Measurements from ENCODE around the gene PPP6R2. TPM values are rescaled to one million over a fixed set of nuclear protein-coding genes. Genes with fewer than 3 reads are reported as not detected.
"Not testable (repeated sequence)": the region's sequence is repeated elsewhere in the genome, so short reads cannot be mapped to it uniquely, and the experiment has no call there.

The PPP6R2 gene
- total and polyA plus RNA-seq, 8 donors = 24.4 to 243 (median 62.3) TPM

DNA sequence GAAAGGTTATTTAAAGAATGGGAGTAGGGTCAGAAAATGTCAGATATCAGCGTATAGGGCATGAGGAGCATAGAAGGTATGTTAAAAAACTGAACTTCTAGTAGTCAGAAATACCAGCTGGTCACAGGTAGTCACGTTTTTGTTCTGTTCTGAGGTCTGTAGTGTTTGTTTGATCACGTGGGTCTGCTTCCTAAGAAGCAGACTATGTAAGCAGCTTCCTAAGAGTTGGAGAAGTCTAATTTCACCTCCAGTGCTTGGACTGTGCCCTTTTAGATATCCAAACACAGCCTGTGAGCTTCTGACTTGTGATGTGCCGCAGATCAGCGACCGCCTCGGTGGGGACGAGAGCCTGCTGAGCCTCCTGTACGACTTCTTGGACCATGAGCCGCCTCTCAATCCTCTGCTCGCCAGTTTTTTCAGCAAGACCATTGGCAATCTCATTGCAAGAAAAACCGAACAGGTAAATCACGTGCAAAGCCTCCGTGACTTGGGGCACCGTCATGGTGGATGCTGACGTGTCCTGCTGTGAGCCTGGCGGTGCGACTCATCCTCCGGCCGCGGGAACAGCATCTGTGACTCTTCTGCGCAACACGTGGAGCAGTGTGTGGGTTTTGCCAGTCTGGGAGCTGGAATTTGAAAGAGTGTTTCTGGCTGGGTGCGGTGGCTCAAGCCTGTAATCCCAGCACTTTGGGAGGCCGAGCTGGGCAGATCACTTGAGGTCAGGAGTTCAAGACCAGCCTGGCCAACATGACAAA, 63.5 kb downstream of the PPP6R2 start:
- H3K36me3 ChIP-seq = peaks cover 27 to 61% (median 58%) of the 10 kb centered on the region in 4 donors
- WGBS, 5 donors = 85 to 92% (median 89%) methylated on average over 25 of the region's 25 CpGs
- TF ChIP-seq POLR2AphosphoS5 (IDR thresholded peaks at IDR 0.05) (no peak), POLR2A (IDR thresholded peaks at IDR 0.05) (no peak), EP300 (IDR thresholded peaks at IDR 0.05) (no peak)
- TF ChIP-seq, protein P1, sequence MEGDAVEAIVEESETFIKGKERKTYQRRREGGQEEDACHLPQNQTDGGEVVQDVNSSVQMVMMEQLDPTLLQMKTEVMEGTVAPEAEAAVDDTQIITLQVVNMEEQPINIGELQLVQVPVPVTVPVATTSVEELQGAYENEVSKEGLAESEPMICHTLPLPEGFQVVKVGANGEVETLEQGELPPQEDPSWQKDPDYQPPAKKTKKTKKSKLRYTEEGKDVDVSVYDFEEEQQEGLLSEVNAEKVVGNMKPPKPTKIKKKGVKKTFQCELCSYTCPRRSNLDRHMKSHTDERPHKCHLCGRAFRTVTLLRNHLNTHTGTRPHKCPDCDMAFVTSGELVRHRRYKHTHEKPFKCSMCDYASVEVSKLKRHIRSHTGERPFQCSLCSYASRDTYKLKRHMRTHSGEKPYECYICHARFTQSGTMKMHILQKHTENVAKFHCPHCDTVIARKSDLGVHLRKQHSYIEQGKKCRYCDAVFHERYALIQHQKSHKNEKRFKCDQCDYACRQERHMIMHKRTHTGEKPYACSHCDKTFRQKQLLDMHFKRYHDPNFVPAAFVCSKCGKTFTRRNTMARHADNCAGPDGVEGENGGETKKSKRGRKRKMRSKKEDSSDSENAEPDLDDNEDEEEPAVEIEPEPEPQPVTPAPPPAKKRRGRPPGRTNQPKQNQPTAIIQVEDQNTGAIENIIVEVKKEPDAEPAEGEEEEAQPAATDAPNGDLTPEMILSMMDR (IDR thresholded peaks at IDR 0.05) = no peak
- H3K4me3 ChIP-seq = no peak overlapping the region
- DNase-seq = no peak
- H3K27me3 ChIP-seq = no peaks in the 10 kb centered on the region
- intact Hi-C loops (cut with DNase I; ENCODE audit: low total_unique reads) = no loop called here
- H3K4me1 ChIP-seq = peaks cover 10 to 22% (median 18%) of the 10 kb centered on the region in 4 donors
- peak overlapping the region in 4 of 5 donors; percentile 7 to 60 (median 46) for H3K27ac ChIP-seq
- H3K9me3 ChIP-seq = no peaks in the 10 kb centered on the region

DNA sequence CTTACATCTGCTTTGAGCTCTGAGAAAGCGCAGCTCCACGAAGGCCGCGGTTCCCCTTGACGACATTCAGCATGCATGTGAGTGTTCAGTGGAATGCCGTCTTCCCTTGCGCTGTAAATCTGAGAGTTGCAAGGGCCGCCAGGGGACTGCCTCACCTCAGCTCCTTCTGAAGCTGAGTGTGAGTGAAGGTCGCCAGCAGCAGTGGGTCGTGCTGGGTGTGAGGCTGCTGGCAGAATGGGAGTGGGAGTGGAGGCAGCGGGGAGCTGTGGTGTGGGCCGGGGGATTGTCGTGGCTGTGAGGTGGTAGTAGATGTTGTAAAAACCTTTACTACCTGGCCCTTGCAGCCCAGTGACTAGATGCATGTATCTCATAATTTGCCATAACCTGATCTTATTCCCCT, 65.2 kb downstream of the PPP6R2 start:
- WGBS, 5 donors = 93 to 97% (median 93%) methylated on average over 13 of the region's 13 CpGs

DNA sequence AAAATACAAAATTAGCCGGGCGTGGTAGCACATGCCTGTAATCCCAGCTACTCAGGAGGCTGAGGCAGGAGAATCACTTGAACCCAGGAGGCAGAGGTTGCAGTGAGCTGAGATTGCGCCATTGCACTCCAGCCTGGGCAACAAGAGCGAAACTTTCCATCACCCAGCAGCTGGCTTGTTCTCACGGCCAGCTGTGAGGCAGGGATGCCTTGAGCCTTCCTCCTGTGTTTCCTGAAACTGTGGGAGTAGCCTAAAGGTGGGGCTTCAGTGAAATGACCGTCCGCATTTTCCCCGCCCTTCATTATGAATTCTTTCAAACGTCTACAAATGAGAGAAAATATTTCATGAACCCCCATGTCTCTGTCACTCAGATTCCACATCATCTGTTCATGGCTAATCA, 65.8 kb downstream of the PPP6R2 start:
- H3K27me3 ChIP-seq; intact Hi-C loops (cut with DNase I; ENCODE audit: low total_unique reads); H3K9me3 ChIP-seq; DNase-seq; H3K27ac ChIP-seq; H3K4me3 ChIP-seq: not testable (repeated sequence)
- WGBS, 5 donors = 71 to 83% (median 79%) methylated on average over 7 to 9 of the region's 9 CpGs
- Histone ChIP-seq H3K4me1 (peaks cover 3 to 19% (median 9%) of the 10 kb centered on the region in 4 donors), H3K36me3 (peaks cover 29 to 65% (median 62%) of the 10 kb centered on the region in 4 donors)

More for the DNA sequence above, 65.2 kb downstream of the PPP6R2 start:
- no peaks in the 10 kb centered on the region for H3K27me3 ChIP-seq
- no peak overlapping the region for H3K27ac ChIP-seq
- H3K36me3 ChIP-seq = peaks cover 27 to 59% (median 56%) of the 10 kb centered on the region in 4 donors
- no peak overlapping the region for H3K4me3 ChIP-seq
- TF ChIP-seq POLR2A (IDR thresholded peaks at IDR 0.05) = no peak
- H3K9me3 ChIP-seq = no peaks in the 10 kb centered on the region
- no peak for DNase-seq
- intact Hi-C loops (cut with DNase I; ENCODE audit: low total_unique reads) = no loop called here
- H3K4me1 ChIP-seq = peaks cover 10 to 25% (median 15%) of the 10 kb centered on the region in 4 donors

DNA sequence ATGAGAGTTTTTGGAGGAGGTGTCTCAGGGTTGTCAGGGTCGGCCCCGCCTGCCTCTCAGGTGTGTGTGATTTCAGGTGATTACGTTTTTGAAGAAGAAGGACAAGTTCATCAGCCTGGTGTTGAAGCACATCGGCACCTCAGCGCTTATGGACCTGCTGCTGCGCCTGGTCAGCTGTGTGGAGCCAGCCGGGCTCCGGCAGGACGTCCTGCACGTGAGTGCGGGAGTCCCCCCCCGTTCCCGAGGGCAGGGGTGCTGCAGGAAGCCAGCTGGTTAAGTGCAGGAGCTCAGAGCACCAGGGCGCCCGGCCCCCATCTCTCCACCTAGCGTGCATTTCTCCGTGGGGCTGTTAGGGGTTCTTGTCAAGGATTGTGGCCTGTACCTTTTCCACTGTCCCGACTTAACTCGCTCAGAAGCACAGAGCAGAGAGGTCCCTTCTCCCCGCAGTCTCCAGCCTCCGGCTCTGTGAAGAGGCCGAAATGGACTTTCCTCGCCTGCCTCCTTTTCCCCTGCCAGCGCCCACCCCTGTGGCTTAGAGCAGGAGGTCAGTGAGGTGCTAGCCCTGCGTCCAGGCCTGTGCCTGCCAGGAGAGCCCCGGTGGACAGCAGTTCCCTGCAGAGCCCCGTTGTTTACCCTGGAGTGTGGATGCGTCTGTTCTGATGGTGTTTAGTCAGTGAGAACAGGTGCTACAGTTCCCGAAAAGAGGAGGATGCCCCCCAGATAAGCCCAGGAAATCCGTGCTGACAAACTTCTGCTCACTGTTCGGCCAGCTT, 71.5 kb downstream of the PPP6R2 start:
- Histone ChIP-seq H3K4me3 (no peak overlapping the region), H3K36me3 (peaks cover 62 to 86% (median 84%) of the 10 kb centered on the region in 4 donors), H3K9me3 (no peaks in the 10 kb centered on the region), H3K27ac (no peak overlapping the region), H3K4me1 (peaks cover 0 to 10% (median 5%) of the 10 kb centered on the region in 4 donors), H3K27me3 (no peaks in the 10 kb centered on the region)
- intact Hi-C loops (cut with DNase I; ENCODE audit: low total_unique reads) = no loop called here
- TF ChIP-seq POLR2A (IDR thresholded peaks at IDR 0.05) (no peak), EP300 (IDR thresholded peaks at IDR 0.05) (no peak), POLR2AphosphoS5 (IDR thresholded peaks at IDR 0.05) (no peak)
- TF ChIP-seq, protein P1 (IDR thresholded peaks at IDR 0.05) = no peak
- no peak for DNase-seq
- 91 to 93% (median 92%) methylated on average over 26 to 31 of the region's 31 CpGs for WGBS, 5 donors

DNA sequence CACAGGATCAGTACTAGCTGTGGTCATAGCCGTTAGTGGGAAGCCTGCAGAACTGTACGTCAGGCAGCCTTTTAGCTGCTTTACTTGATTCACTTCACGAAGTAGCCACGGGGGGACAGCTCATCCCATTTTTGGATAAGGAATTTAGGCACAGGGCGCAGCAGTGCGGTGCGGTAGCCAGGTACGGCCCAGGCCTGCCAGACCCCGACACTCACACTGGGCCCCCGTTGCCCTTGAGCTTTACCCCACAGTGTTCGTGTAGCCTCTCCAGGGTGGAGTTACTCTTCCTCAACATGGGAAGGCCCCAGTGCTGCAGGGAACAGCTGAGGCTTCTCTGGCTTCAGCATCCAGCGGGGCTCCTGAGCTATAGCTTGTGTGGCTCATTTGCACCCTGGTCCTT, 72.3 kb downstream of the PPP6R2 start:
- DNase-seq = no peak
- H3K9me3 ChIP-seq = no peaks in the 10 kb centered on the region

More for the DNA sequence above, 72.3 kb downstream of the PPP6R2 start:
- Histone ChIP-seq H3K4me3 (no peak overlapping the region), H3K27me3 (no peaks in the 10 kb centered on the region), H3K27ac (no peak overlapping the region), H3K4me1 (peaks cover 0 to 10% (median 5%) of the 10 kb centered on the region in 4 donors), H3K36me3 (peaks cover 69 to 86% (median 84%) of the 10 kb centered on the region in 4 donors)
- 93 to 96% (median 94%) methylated on average over 12 of the region's 12 CpGs for WGBS, 5 donors
- TF ChIP-seq, protein P1 (IDR thresholded peaks at IDR 0.05) = no peak
- no peak for TF ChIP-seq EP300 (IDR thresholded peaks at IDR 0.05)
- intact Hi-C loops (cut with DNase I; ENCODE audit: low total_unique reads) = no loop called here
